ENCODE measurements around the gene GLI2.

GRCh38 chr2:120715353-120715752, 20.3 kb upstream of the GLI2 start:
- no peak for TF ChIP-seq CTCF (IDR thresholded peaks at IDR 0.05)
- no peak for TF ChIP-seq POLR2A (IDR thresholded peaks at IDR 0.05)
